HUDEP-2 (cell line): ENCODE data around the gene HMGCS2.

ENCODE experiments used
- DNase-seq, 76 experiments: peaks; one replicate each; lab custom pipeline; 2025; ENCODE audit not compliant: unreplicated experiment in 76 of 76; lab: John Stamatoyannopoulos, UW

Gene HMGCS2

GRCh38 chr1:119764220-119764619 is 4.5 kb downstream of the HMGCS2 start:
- DNase-seq, result no peak

DNA sequence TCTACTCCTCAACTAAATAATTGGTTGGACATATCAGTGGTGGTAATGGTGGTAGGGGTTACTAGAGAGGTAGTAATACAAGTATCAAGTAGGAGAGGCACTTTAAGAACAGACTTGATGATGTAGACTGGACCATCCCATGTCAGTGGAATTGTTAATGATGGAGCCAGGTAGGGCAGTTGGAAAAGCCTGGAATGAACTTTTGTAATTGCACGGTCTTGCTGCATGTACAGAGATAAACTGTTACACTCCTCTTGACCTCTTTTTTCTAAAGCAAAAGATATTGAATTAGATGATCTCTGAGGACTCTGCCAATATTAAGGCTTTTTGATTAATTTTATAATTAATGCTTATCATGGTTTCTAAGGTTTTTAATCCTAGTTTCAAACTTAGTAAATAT is 5.8 kb downstream of the HMGCS2 start:
- no peak for DNase-seq

DNA sequence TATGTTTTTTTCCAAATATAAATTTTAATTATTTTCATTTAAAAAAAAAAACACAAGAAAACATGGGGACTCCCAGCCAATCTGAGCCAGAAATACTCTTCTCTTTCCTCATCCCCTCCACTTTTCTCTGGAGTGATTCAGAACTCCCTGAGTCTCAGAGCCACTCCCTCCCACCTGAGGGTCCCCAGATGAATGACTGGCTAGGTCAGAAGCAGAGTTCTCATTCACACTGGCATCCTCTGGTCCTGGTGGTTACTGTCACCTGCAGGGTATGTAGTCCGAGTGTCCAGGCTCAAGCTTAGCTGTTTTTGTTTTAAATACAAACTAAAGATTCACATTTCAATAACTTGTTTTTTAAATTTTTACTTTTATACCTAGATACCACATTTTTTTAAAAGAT is 6.3 kb downstream of the HMGCS2 start:
- DNase-seq, result no peak

GRCh38 chr1:119758584-119758983 is 10.1 kb downstream of the HMGCS2 start:
- no peak for DNase-seq

- DNase-seq, result no peak
Measured at GRCh38 chr1:119752592-119752991, 16.1 kb downstream of the HMGCS2 start.

DNA sequence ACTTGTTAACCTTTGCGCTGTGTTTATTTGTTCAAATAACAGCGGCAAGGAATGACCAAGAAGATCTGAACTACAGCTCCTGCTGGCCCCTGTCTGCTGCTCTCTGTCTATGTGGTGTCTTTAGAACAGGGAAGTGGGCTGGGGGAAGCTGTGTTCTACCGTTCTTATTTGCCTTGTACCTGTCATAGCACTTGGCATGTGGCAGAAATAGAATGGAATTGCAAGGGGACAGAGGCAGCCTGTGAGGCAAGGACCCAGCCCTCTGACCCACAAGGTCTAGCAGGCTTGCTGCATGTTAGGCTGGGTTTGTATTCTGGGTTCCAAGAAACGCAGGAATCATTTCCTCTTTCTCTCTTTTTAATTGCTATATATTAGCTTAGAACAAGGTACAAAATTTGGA is 20.7 kb downstream of the HMGCS2 start:
- no peak for DNase-seq

DNA sequence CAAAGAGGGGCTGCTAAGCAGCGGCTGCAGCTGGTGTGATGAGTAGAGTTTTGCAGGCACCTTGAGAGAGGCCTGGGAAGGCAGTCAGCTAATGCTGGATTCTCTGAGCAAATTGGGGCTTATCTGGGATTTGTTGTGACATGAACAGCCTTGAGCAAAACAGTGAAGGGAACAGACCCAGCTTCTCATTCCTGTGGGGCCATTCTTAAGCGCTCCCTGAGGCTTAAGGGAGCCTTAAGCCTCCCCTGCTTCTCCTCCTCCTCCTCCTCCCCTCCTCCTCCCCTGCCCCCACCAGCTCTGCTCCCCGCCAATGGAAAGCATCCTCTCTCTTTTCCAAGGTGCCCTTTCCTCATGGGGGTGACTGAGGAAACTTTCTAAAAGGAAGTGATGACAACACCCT is 21.3 kb downstream of the HMGCS2 start:
- no peak for DNase-seq

- DNase-seq, result no peak
Measured at GRCh38 chr1:119745034-119745433, 23.7 kb downstream of the HMGCS2 start.

DNA sequence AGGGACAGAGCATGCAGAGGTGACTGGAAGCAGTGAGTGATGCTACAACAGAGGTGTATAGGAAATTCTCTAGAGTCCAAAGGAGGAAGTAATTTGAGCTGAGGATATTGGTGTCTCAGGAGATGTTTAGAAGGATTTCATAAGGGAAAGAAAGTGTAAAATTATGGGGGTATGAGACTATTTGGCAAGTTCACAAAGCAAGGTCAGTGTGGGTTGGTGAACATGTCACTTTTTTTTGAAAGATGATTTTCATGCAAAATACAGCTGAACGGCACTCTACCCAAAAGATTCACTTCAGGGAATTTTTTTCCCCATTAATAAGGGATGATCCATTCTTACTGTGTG is 24.1 kb downstream of the HMGCS2 start:
- no peak for DNase-seq

DNA sequence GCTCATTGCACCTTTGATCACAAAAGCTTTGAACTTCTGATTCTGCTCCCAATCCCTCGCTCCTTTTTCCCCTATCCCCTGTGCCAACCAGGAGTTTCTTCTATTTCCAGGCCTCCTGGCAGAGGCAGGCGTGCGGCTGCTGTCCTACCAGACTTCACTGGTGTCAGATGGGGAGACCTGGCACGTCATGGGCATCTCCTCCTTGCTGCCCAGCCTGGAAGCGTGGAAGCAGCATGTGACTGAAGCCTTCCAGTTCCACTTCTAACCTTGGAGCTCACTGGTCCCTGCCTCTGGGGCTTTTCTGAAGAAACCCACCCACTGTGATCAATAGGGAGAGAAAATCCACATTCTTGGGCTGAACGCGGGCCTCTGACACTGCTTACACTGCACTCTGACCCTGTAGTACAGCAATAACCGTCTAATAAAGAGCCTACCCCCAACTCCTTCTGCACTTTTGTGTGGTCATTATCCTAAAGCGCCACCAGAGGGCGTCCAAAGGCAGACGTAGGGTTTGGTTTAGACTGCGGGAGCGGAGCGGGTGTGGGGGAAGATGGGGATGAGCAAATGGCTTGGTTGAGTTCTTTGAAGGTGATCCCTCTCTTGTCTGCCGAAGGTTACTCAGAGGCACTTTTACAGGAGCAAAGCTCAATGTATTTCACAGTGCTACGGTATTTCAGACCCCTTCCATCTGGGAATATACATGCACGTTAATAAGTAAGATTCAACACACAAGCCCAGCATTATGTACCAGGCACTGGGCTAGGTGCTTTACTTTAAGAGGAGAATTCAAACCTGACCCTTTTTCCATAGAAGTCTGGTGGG is 24.7 kb downstream of the HMGCS2 start:
- DNase-seq, result peak in 34 of 76 experiments; percentile 2 to 55 (median 20)

DNA sequence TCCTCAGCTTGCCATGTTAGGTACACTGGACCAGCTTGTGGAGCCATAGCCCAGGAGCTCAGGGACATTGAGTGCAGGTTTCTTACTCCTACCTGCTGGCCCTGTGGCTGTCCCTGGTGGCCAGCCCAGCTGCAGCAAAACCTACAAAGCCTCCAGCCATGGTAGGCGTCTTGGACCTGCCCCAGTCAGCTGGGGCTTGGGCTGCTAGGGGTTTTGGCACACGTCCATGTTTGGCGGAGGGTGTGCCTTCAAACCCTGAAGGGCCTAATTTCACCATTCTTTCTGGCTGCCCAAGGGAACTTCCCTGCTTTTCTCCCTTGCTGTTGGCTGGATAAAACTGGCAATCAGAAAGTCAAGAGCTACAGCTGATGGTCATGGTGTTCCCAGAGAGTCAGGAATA is 25.4 kb downstream of the HMGCS2 start:
- peak in 1 of 76 experiments; percentile 12 for DNase-seq

- DNase-seq, result no peak
Measured at GRCh38 chr1:119742677-119743076, 26.0 kb downstream of the HMGCS2 start.

GRCh38 chr1:119742202-119742601 is 26.5 kb downstream of the HMGCS2 start:
- no peak for DNase-seq

DNA sequence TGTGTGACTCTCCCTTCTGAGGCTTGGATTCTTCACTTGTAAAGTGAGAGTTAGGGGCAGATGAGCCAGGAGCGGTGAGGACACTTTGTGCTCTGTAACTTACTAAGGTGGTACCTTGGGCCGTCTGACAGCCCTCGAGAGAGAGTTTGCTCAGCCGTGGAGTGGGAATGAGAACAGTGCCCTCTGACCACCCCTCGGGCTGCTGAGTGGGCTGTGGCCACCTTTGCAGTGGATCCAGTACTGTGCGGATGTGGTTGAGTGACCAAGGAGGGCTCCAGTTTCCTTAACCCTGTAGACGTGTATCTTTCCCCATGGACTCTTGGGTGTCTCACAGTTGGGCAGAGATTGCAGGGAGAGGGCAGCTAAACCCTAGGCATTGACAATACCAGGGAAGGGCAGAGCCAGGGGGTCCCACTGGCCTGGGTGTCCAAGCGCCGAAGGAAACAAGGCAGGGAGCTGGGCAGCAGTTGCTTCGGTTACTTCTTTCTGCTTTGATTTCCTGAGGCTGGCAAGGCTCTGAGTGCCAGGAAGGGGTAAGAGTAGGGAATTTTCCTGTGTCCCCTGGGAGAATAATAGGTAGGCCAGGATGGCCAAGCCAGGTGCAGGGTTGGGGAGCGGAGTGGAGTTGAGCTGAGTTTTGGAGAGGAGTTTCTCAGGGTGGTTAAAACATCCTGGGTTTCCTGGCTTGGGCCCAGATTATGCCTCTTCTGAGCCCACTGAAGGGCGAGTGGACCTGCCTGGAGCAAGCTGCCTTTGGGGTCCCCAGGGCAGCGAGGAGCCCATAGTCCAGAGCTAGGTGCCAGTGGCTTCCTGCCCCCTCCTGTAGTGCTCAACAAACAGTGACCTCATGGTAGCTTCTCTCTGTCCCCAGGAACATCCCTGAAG is 27.6 kb downstream of the HMGCS2 start:
- DNase-seq, result no peak

DNA sequence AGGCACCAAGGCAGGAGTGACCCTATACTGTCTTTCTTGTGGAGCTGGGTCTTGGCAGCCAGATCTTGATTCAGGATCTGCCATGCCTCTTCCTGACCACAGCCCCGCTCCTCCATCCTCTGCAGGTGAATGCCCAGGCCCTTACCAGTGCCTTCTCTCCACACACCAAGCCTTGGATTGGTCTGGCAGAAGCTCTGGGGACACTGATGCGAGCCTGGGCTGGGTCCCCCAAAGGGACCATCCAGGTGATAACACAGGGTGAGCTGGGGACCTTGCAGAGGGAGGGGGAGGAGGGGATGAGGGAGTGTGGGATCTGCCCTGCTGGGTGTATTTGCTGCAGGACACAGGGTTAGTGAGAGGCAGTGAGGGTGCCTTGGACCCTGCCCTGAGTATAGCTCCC is 28.4 kb downstream of the HMGCS2 start:
- DNase-seq, result no peak

DNA sequence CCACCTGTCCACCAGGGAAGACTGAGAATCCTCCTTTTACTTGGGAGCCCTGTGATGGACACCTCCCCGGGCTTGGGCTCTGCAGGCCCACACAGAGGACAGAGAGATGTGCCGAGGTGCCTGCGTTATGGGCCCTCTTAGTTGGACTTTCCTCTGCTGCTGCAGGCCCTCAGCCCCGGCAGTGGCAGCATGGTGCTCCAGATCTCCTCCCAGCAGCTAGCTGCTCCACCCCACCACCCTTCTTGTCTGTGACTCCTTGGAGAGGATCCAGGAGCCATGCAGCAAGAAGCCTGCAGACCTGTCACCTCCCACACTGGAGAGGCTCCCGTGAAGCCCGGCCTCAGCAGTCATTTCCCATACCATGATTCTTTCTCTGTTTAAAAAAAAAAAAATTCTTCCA is 29.6 kb downstream of the HMGCS2 start:
- DNase-seq, result peak in 40 of 76 experiments; percentile 3 to 61 (median 30)

GRCh38 chr1:119738100-119738720 is 30.5 kb downstream of the HMGCS2 start:
- no peak for DNase-seq

DNA sequence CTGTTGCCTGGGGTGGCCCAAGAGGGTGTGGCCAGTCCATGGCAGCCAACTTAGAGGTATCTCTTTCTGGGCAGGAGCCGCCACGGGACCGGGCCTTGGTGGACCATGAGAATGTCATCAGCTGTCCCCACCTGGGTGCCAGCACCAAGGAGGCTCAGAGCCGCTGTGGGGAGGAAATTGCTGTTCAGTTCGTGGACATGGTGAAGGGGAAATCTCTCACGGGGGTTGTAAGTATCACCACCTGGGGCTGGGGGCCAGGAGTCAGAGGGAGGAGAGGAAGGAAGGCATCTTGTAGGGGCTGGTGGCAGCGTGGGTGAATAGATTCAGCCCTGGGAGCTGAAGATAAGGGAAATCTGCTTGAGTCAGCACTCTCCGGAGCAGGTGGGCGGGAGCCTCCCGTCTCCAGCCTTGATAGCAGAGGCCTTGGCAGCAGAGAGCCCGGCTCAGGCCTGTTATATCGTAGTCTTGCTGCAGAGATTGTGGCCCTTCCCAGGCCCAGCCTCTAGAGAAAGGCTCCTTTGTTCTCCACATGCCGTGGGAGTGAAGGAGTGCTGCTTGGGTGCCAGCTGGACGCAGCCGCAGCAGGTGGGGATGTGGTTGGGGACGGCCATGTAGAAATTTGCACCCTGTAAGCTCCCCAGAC is 31.5 kb downstream of the HMGCS2 start:
- DNase-seq, result peak in 75 of 76 experiments; percentile 34 to 94 (median 83)

DNA sequence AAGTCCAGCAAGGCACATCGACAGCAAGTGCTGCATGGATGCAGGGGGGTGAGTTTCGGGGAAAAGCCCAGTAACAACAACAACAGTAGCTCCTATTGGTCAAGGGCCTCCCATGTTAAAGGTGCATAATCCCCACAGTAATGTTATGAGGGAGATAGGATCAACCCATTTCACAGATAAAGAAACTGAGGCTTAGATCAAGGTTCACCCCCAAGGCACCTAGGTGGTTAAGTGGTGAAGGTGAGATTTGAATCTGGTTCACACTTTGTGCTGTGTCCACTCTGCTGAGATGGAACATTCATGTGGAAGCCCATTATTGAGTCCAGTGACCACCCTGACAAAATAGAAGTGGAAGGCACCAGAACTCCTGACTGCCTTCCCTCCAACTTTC is 32.1 kb downstream of the HMGCS2 start:
- no peak for DNase-seq

DNA sequence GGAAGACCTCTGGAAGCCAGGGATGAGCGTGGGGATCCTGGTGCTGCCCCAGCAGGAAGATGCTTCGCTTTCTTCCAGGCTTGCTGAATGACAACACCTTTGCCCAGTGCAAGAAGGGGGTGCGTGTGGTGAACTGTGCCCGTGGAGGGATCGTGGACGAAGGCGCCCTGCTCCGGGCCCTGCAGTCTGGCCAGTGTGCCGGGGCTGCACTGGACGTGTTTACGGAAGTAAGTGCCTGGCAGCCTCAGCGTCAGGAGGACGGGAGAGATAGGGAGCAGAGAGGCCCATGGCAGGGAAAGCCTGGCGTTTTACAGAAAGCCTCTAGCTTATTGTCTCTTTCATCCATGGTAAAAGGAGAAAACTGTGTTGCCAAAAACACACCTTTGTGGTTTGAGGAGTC is 33.5 kb downstream of the HMGCS2 start:
- DNase-seq, result no peak

DNA sequence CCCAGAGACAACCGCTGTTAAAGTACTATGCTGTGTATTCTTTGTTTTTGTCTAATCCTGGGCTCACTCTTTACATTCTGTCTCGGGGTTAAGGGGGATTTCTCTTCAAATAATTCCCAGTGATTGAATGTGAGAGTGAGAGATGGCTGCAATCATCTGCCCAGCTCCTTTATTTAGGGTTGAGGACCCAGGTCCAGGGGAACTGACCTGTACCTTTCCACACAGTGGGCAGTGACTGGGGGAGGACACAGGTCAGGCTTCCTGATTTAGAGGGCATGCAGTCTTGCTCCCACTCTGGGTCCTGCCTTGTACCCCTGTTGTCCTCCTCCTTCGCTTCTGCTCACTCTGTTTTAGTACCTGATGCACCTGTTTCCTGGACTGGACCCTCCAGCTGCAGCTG is 35.0 kb downstream of the HMGCS2 start:
- DNase-seq, result no peak
